ENCODE data around the gene EP300.
"Not testable (repeated sequence)": the region's sequence is repeated elsewhere in the genome, so short reads cannot be mapped to it uniquely, and the experiment has no call there.

EP300 gene

GRCh38 chr22:41092023-41092817, at the start of gene EP300:
TSS of gene EP300 (plus strand) at chr22:41092592. CDS start at chr22:41093005, 413 bp downstream.
- peak; percentile 92 for DNase-seq

- DNase-seq = no peak
Observed at GRCh38 chr22:41043722-41044121, 48.7 kb upstream of the EP300 start.

GRCh38 chr22:41045575-41045974, 46.8 kb upstream of the EP300 start:
- DNase-seq = not testable (repeated sequence)

GRCh38 chr22:41047801-41048211, 44.6 kb upstream of the EP300 start:
- DNase-seq = no peak

GRCh38 chr22:41048345-41048744, 44.0 kb upstream of the EP300 start:
- not testable (repeated sequence) for DNase-seq

- DNase-seq = no peak
Observed at GRCh38 chr22:41048791-41049717, 43.3 kb upstream of the EP300 start.

- DNase-seq = not testable (repeated sequence)
Observed at GRCh38 chr22:41049795-41050194, 42.6 kb upstream of the EP300 start.

- DNase-seq = no peak
Observed at GRCh38 chr22:41050883-41051282, 41.5 kb upstream of the EP300 start.

- no peak for DNase-seq
Observed at GRCh38 chr22:41052661-41053490, 39.5 kb upstream of the EP300 start.

GRCh38 chr22:41057076-41057475, 35.3 kb upstream of the EP300 start:
- no peak for DNase-seq

- DNase-seq = no peak
Observed at GRCh38 chr22:41062146-41062545, 30.2 kb upstream of the EP300 start.

- not testable (repeated sequence) for DNase-seq
Observed at GRCh38 chr22:41064326-41064725, 28.1 kb upstream of the EP300 start.

GRCh38 chr22:41066341-41066740, 26.1 kb upstream of the EP300 start:
- not testable (repeated sequence) for DNase-seq

- DNase-seq = not testable (repeated sequence)
Observed at GRCh38 chr22:41067968-41068367, 24.4 kb upstream of the EP300 start.

- no peak for DNase-seq
Observed at GRCh38 chr22:41070665-41071331, 21.6 kb upstream of the EP300 start.

GRCh38 chr22:41074061-41074460, 18.3 kb upstream of the EP300 start:
- no peak for DNase-seq

GRCh38 chr22:41074466-41074865, 17.9 kb upstream of the EP300 start:
- DNase-seq = no peak

GRCh38 chr22:41074941-41075710, 17.3 kb upstream of the EP300 start:
- no peak for DNase-seq

- DNase-seq = no peak
Observed at GRCh38 chr22:41075946-41076345, 16.4 kb upstream of the EP300 start.

- no peak for DNase-seq
Observed at GRCh38 chr22:41076857-41077256, 15.5 kb upstream of the EP300 start.

- no peak for DNase-seq
Observed at GRCh38 chr22:41078931-41079330, 13.5 kb upstream of the EP300 start.

Measured in CD4-positive, alpha-beta T cell treated with Interleukin-17A for 1 hour (primary cell).